WTC11 (cell line): ENCODE data around the gene ABCG1.

Experiments
- AFF4 ChIP-seq: sonication (generic); formaldehyde crosslinking; IDR thresholded peaks from 2 replicates; pipeline ENCODE4 v1.8.1; 2023; ENCODE audit warnings: mild to moderate bottlenecking, missing genetic modification reagents, borderline replicate concordance
- ATF2 ChIP-seq: sonication (generic); formaldehyde crosslinking; IDR thresholded peaks from 2 replicates; pipeline ENCODE4 v1.8.1; 2022; ENCODE audit warnings: low read depth, missing genetic modification reagents, borderline replicate concordance
- ATF3 ChIP-seq: sonication (generic); formaldehyde crosslinking; conservative IDR thresholded peaks from 2 replicates; pipeline ENCODE4 v1.8.1; 2022; ENCODE audit warnings: mild to moderate bottlenecking, missing genetic modification reagents
- CDX4 ChIP-seq: fragments of 250-450 bp; sonication (Bioruptor Pico); IDR thresholded peaks from 2 replicates; pipeline ENCODE4 v1.9.0; 2021; ENCODE audit warnings: moderate library complexity, mild to moderate bottlenecking, inconsistent platforms, borderline replicate concordance
- CTCF ChIP-seq: fragments of 200-600 bp; IDR thresholded peaks from 2 replicates; pipeline ENCODE4 v1.8.0; 2022; ENCODE audit warnings: antibody characterized with exemption
- E2F1 ChIP-seq: sonication (generic); formaldehyde crosslinking; IDR thresholded peaks from 2 replicates; pipeline ENCODE4 v1.8.0; 2022; ENCODE audit warnings: mild to moderate bottlenecking, missing genetic modification reagents
- ETV6 ChIP-seq: sonication (generic); formaldehyde crosslinking; IDR thresholded peaks from 2 replicates; pipeline ENCODE4 v1.8.1; 2022; ENCODE audit warnings: mild to moderate bottlenecking, missing genetic modification reagents
- NR3C1 ChIP-seq: sonication (generic); formaldehyde crosslinking; conservative IDR thresholded peaks from 2 replicates; pipeline ENCODE4 v1.8.1; 2023; ENCODE audit warnings: low read depth, mild to moderate bottlenecking, missing genetic modification reagents
- ZBTB21 ChIP-seq: sonication (generic); formaldehyde crosslinking; IDR thresholded peaks from 2 replicates; pipeline ENCODE4 v1.8.1; 2023; ENCODE audit warnings: mild to moderate bottlenecking, missing genetic modification reagents, borderline replicate concordance
- ZNF121 ChIP-seq: sonication (generic); formaldehyde crosslinking; IDR thresholded peaks from 2 replicates; pipeline ENCODE4 v1.8.0; 2023; ENCODE audit warnings: missing genetic modification reagents
- ZNF219 ChIP-seq: sonication (generic); formaldehyde crosslinking; IDR thresholded peaks from 2 replicates; pipeline ENCODE4 v1.8.0; 2023; ENCODE audit warnings: missing genetic modification reagents, mild to moderate bottlenecking, borderline replicate concordance
- ZNF423 ChIP-seq: fragments of 250-450 bp; sonication (Bioruptor Pico); IDR thresholded peaks from 2 replicates; pipeline ENCODE4 v2.1.2; 2022; ENCODE audit warnings: mild to moderate bottlenecking, moderate library complexity

- no peak for TF ChIP-seq CTCF
- no peak for TF ChIP-seq ZNF121 (CRISPR knock-in tag)
- no peak for TF ChIP-seq ATF3 (CRISPR knock-in tag)
- TF ChIP-seq E2F1: no peak
- TF ChIP-seq ETV6 (CRISPR knock-in tag): no peak
- no peak for TF ChIP-seq ZBTB21 (CRISPR knock-in tag)
- TF ChIP-seq AFF4 (CRISPR knock-in tag): no peak
- no peak for TF ChIP-seq ATF2 (CRISPR knock-in tag)
- TF ChIP-seq CDX4 (CRISPR knock-in tag): no peak
- TF ChIP-seq ZNF423 (CRISPR knock-in tag): no peak
- TF ChIP-seq ZNF219 (CRISPR knock-in tag): no peak
- TF ChIP-seq NR3C1 (CRISPR knock-in tag): no peak
These were observed 25.2 kb upstream of the ABCG1 start for GRCh38 chr21:42193721-42194120.
